HG03103 (cell line): ENCODE data around the gene TRIM43B.
"Not testable (repeated sequence)": the region's sequence is repeated elsewhere in the genome, so short reads cannot be mapped to it uniquely, and the experiment has no call there.

Experiments used
- ATAC-seq: cut with Tn5 transposase; IDR thresholded peaks from one replicate; pipeline ENCODE4 v1.9.1; 2021; ENCODE audit warnings: low read depth; ENCODE audit not compliant: unreplicated experiment

Gene TRIM43B

DNA sequence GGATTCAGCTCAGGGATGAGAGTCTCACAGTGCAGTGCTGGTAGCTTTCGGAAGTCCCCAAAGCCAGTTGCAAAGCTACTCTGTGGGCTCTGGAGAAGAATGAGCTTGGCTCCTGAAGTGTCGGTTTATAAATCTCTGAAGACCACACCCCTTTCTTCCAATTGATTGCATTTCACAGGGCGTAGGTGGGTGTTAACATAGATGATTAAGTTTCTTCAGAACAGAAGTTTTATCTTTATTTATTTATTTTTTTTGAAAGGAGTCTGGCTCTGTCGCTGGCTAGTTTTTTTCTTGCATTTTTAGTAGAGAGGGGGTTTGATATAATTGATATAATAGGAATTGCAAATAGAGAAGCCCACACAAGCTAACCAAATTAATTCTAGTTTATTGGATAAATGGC is at the start of gene TRIM43B:
Gene TRIM43B, minus strand, starts transcription at position 101 of the 400 bp plus-strand sequence. CDS start 2,040 bp downstream, outside the sequence.
- not testable (repeated sequence) for ATAC-seq

DNA sequence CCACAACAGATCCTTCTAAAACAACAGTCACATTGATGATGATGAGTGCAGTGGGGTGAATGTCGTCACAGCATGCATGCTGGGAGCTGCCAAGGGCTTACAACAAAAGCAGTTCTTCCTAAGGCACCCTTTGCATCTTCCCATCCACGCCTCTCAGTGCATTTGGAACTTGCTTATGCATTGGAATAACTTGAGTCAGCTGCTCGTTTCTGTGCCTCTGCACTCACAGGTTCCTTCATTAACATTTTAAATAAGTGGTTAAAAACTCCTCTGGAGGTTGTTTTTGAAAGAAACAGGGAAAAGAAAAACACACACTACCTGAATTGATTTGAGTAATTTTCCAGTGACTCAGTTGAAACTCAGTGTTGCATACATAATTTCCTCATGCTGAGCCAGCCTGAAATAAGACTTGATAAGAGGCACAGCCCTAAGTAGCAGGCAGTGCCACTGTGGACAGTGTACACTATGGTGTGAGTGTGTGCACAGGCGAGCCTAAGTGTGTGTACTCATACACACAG is 46.8 kb upstream of the TRIM43B start:
- no peak for ATAC-seq

DNA sequence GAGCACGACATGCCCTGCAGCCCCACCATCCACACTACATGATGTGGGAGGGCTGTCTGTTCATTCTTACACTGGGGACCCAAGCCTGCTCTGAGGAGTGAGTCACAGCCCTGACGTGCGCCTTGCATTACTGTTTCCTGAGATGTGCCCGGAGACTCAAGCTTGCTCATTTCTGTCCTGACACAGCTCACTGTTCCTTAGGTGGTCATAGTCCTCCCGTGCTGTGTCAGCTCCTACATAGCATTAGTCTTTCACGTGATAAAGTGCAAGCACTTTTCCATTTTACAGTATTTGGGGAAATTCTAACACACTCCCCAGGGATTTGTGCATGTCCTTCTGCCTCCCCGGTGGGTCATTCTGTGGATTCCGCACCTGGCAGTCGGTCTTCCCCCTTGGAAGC is 46.2 kb upstream of the TRIM43B start:
- peak; percentile 56 for ATAC-seq

DNA sequence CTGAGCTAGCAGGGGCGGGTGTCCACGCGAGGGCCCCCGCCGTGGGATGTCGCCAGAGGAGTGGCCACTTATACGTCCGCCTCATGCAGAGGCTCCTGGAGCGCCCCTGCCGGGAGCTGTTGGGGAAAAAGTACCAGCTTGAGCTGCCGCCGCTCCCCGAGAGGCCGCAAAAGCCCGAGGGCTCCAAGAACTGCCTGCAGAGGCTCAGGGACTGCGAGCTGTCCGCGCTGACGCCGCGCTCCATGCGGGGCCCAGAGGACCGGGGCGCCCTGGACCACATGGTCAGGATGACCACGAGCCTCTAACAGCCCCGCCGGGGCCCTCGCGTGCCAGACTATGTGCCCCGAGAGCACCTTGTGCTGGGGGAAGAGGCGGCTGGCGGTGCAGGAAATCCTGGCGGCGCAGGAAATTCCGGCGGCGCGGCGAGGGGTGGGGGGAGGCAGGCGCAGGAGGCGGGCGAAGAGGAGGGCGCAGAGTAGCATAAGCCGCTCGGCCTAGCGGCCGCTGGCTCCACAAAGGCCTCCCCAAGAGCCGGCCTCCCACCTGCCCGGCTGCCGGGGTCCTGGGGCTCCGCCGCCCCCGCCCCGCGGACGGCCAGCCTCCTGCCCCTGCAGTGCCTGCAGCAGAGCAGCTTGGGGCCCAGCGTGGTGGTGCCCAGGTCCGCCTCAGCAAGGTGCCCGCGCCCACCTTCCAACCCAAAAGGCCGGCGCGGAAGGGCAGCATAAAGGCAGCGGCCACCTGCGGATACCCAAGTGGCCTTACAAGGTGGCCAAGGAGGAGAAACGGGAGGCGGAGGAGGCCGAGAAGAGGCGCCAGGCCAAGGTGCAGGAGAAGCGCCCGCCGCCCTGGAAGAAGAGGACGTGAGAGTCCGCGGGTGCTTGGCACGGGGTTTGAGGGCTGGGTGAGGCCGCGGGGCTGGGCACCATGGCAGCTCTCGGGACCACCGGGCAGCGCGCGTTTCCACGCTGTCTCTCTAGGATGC is 42.1 kb upstream of the TRIM43B start:
- peak; percentile 52 for ATAC-seq

DNA sequence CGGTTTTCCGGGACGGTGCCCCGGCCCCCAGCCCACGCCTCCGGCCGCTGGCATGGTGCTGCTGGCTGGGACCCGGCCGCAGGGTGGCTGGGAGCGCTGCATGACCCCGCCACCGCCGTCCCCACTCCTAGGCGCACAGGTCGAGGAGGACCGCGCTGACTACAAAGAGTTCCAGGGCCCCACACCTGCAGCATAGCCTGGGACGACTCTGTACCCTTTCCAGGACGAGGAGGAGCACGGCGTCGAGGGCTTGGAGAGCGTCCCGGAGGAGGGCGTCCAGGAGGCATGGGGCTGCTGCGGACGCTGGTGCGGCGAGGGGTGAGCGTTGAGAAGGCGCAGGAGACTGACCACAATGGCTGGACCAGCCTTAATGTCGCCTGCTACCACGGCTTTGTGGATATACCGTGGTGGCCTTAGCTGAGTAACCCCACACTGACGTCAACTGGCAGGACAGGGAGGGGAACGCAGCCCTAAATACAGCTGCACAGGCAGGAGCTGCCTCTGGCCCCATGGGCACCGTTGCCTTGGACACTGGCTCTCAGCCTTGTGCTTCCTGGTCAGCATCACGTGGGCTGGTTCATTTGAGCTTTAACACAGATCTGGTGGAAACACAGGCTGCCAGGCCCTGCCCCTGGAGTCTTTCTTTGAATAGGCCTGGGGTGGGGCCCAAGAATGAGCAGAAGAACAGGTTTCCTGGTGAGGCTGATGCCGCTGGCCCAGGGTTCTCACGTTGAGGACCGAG is 40.9 kb upstream of the TRIM43B start:
- no peak for ATAC-seq

DNA sequence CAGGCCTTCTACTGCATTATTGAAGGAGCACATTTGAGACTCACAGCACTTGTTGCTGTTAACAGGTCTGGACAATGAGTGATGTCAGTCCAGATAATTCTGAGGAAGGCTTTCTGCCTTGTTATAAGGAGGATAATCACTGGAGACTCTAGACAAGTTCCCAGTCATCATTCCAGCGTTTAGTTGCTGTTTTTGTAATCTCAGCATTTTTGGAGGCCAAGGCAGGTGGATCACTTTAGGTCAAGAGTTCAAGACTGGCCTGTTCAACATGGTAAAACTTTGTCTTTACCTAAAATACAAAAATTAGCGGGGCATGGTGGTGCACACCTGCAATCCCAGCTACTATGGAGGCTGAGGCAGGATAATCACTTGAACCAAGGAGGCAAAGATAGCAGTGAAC is 39.6 kb upstream of the TRIM43B start:
- ATAC-seq = no peak

DNA sequence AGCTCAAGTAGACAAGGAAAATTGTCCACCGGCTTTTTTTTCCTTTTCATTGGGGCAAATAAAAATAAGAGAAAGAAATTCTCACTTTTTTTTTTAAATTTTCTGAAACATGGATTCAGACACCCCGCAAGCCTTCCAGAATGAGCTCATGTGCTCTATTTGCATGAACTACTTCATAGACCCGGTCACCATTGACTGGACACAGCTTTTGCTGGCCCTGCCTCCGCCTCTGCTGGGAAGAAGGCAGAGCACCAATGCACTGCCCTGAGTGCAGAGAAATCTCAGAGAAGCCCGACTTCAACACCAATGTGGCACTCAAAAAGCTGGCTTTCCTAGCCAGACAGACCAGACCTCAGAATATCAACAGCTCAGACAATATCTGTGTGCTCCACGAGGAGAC is 30.2 kb upstream of the TRIM43B start:
- ATAC-seq = no peak

DNA sequence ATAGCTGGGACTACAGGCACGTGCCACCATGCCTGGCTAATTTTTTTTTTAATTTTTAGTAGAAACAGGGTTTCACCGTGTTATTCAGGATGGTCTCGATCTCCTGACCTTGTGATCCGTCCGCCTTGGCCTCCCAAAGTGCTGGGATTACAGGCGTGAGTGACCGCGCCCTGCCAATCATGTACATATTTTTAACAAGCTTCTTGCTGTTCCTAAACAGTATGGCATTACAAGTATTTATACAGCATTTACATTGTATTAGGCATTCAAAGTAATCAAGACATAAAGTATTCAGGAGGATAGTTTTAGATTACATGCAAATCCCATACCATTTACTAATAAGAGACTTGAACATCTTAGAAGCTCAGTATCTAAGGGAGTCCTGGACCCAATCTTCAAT is 29.7 kb upstream of the TRIM43B start:
- ATAC-seq = not testable (repeated sequence)

DNA sequence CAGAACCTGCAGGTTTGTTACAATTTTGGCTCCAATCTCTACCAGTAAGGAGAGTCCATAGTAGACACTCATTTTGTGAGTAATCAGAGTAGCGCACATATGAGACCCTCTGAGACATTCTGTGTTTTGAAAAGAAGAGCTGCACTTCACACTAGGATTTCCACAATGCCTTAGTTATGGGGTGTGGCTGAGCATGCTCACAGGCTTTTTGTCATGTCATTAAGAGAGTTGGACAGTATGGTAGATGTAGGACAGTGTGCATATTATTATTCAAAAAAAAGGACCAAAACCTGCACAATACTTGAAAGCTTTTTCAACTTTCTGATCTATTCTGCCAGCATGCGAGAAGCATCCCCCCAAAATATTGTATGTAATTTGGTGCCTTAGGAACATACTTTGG is 24.9 kb upstream of the TRIM43B start:
- no peak for ATAC-seq

DNA sequence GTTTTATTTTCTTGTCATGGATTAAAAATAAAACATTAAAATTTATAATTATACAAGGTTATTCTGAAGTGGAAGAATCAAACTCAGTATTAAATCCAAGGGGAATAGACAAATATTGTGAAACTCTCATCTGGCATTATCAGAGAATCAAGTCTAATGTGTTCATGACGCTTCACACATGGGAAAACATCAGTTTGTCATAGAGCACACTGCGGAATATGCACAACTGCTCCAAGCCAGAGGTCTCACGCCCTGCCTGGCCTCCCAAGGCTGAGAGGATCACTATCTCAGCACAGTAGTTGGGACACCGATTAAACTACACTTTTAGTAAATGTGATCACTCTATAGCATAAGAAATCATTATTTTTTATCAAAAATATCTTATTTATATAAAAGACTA is 20.7 kb upstream of the TRIM43B start:
- ATAC-seq = no peak

DNA sequence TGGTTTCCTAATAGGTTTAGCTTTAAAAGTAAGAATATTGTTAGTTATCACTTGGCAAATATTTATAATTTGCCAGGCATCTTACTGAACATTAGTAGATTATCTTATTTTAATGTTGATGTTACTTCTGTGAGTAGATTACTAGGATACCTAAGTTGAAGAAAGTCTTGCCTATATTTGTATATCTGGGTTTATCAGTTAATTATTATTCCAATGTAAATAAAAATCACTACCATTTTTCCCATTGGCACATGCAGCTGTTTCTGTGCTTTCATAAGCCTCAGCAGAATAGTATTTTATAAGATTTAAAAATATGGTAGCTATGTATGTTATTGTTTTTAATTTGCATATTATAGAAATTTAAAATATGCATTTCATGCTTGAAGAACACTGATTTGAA is 16.3 kb upstream of the TRIM43B start:
- ATAC-seq = no peak

DNA sequence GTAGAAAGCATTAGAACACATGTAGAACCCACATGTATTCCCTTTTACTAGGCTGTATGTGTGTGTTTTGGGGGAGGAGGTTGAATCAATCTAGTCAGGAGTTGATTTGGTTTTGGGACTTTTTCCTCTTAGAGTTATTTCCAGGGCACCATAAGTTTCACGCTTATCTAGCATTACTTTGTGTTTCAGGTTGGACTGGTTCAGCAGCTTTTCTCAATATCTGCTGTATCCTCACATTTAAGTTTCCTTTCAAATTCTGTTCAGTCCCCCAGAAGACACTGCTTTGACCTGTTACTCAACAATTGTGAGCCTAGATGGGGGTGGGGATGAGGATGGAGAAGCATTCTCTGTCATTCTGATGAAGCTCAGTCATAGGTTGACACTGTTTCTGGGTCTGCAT is 7.5 kb upstream of the TRIM43B start:
- ATAC-seq = not testable (repeated sequence)

DNA sequence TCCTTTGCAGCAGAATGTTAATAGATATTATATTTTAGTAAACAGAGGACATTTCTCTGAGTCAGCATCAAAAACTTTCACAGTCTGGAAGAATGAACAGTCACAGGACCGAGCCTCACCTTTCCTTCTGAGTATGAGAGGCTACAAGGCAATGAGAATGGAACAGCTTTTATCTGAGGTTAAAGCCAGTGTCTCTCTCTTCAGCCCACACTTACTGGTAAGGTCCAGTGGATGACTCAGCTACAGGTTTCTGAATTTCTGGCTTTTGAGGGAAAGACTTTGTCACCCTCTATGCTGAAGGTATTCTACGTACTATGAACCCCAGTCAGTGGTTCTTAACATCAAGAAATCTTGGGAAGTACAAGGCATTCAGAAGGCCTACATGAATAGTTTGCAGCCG is 9.5 kb downstream of the TRIM43B start:
- ATAC-seq = not testable (repeated sequence)

DNA sequence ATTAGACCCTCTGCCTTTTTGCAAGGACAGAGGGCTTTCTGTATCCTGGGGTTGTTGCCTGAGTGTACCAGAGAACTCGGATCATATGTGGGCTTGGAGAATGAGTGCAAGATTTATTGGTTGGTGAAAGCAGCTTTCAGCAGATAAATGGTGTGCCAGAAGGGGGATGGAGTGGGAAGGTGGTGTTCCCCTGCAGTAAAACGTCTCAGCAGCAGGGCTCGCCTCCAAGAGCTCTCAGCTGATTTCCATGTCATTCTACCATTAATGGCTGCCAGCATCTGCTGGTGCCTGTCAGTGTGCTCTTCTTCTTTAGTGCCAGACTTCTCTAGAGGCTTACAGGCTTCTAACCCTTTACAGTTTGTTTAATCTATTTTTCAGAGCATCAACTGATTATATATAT is 16.6 kb downstream of the TRIM43B start:
- ATAC-seq = not testable (repeated sequence)

DNA sequence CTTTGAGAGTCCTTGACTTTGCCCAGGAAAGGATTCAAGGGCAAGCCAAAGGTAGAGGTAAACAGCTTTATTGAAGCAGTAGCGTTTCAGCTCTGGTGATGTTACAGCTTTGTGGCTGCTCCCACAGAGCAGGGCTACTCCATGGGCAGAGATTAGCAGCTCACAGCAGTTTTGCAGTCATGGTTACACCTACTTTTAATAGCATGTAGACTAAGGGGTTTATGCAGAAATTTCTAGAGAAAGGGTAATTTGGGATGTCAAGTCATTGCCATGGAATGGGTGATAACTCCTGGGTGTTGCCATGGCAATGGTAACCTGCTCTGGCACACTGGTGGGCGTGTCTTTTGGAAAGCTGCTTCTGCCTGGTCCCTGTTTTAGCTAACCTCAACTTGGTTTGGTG is 18.0 kb downstream of the TRIM43B start:
- not testable (repeated sequence) for ATAC-seq

DNA sequence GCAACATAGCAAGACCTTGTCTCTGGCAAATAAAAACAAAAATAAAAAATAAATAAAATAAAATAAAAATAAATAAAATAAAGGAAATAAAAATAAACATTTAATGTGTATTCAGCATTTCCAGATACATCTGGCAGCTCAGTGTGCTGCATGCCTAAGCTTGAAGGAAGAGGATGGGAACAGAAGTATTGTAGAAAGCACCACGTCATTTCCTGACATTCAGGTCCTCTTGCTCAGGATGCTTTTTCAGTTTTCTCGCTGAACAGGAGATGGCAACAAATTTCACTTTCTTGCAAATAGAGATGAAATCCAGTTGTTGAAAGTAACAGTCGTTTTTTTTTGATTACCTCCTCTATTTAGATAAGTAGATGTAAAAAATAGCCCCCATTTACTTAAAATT is 21.3 kb downstream of the TRIM43B start:
- ATAC-seq = not testable (repeated sequence)

DNA sequence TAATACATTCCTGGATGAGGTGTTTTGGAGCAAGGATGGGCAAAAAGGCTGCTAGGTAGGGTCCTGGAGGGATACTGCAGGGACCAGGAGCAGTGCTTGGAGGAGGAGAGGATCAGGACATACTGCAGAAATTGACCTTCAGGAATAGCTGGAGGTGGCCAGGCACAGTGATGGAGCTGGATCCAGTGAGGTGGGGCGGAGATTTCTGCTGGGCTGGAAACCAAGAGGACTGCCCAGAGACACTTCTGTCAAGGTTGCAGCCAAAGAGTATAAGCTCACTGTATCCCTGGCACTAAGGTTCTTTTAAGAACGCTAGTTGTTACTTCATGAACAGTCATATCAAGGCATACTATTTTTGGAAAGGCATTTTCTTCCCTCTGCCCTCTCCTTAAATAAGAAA is 39.2 kb downstream of the TRIM43B start:
- ATAC-seq = not testable (repeated sequence)

DNA sequence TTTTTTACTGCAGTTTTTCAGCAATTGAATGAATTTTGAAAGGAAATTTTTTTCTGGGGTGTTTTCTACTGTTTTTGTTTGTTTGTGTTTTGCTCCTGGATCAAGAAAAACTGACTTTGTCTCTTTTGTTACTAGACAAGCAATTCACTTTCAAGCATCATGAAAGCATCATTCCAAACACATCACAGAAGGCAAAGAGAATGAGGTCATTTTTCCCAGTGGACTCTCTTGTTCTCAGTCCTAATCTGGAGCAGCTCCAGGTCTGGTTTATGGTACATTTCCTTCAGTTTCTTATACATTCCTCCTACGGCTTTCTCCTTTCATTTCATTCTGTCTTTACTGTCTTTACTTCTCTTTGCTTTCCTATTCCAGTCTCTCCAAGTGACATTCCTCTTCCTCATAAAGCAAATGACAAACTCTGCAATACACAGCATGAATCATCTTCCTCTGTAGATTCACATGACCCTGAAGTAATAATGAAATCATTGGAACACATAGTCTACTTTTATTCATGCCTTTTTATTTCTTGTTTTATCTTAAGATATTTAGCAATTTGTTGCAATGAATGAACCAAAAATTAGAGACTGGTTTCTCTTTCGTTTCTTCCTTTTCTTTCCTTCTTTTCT is 42.0 kb downstream of the TRIM43B start:
- ATAC-seq = not testable (repeated sequence)

DNA sequence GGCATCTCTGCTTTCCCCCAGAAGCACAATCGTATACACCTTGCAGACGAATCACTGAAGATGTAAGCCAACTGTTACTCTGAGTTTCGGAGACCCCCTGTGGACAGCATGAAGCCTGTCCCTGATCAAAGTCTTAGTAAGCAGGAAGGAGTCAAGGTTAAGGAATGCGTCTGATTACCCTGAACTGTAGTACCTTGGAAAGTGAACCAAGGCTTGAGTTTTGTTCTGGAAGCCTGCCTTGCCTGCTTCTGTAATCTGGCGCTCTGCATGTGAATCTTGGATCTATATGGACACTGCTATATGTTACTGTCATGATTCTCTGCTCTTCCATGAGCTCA is 48.7 kb downstream of the TRIM43B start:
- not testable (repeated sequence) for ATAC-seq

DNA sequence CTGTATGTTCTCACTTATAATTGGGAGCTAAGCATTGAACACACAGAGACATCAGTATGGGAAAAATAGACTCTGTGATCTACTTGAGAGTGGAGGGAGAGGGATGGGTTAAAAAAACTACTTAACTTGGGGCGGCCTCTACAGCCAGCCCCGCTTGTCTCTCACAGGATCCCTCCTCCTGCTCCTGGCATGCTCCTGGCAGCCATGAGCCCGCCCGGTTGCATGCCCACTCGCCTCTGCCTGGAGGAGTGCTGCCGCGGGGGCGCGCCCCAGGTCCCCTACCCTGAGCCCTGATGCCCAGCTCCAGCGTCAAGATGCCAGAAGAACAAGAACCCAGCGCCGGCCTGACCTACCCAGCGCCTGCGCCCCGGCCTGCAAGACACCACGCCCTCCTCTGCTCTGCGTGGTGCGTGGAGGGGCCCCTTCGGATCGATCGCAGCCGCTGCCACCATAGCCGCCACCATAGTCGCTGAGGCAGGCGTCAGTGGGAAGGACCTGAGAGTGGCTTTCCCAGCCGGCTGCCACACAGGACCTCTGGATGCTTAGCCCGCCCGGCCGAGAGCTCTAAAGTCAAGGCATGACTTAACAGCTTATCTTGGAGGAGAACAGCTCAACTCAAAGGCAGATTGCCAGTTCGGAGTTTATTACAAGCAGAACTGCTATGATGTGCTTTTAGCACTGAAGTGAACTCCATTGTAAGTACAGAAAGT is 49.2 kb downstream of the TRIM43B start:
- ATAC-seq = not testable (repeated sequence)
